ENCODE data around the gene FGF21.
"Not testable (repeated sequence)": the region's sequence is repeated elsewhere in the genome, so short reads cannot be mapped to it uniquely, and the experiment has no call there.

The FGF21 gene

DNA sequence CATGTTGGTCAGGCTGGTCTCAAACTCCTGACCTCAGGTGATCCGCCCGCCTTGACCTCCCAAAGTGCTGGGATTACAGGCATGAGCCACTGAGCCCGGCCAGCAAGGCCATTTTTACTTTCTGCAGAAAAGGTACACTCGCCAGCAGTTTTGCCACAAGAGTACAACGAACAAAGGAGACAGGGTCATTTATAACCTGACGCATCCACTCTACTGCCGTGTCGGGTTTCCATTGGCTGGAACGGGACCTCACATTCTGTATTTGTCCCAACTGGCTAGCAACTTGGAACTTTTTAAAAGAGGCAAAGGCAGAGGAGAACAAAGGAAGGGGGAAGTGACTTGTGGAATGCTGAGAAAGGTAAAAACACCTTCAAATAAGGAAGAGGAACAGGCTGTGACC, 32.0 kb downstream of the FGF21 start:
- DNase-seq (ENCODE audit: low read depth in 2 of 2): not testable (repeated sequence)

DNA sequence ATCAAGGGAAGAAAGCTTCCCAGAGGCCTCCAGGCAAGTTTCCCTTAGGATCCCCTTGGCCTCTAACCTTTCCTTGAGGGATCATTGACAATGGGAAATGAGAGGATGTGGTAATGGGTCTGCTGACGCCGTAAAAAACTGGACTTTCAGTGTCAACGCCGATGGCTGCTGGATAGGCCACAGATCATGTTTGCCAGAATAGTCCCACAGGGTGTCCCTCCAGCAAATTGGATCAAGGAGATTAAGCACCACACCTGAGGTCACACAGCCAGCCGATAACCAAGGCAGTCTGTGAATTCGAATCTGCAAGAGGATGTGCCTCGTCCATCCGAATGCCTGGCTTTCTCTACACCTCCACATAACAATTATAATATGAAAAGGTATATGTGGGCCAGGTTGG, 37.9 kb downstream of the FGF21 start:
- DNase-seq (ENCODE audit: low read depth in 2 of 2): no peak

DNA sequence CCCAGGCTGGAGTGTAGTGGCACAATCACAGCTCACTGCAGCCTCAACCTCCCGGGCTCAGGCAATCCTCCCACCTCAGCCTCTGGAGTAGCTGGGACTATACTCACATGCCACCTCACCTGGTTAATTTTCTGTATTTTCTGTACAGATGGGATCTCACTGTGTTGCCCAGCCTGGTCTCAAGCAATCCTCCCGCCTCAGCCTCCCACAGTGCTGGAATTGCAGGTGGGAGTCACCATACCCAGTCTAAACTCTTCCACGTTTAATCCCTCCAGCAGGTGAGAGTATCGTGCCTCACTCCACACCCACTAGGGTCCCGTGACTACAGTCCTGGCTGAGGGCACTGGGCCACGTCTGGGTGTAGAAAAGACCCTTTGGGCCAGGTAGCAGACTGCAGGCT, 39.0 kb downstream of the FGF21 start:
- no peak for DNase-seq (ENCODE audit: low read depth in 2 of 2)

DNA sequence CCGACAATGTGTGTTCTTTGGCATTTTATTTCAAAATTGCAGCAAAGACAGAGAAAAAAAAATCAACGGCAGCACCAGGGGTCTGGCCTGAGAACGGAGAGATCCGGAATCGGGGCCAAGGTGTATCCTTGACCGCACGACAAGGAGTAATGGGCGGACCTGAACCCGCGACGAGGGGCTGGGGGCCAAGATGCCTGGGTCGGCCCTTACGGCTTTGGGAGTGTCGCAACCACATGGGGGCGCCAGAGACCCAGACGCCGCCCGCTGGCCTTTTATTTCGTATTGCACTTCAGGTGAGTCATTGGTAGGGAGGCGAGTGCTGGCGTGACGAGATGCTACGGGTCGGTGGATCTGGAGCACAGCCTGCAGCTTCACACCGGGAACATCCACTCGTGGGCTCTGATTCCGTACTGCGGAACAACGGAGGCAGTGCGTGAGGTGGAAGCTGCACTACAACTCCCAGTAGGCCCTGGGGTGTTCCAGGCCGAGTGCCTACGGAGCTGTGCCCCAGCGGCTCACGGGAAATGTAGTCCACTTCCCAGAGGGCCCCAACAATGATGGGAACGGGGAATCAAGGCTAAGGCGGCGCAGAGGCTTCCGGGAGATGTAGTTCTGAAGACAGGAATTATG, 39.8 kb downstream of the FGF21 start:
- DNase-seq (ENCODE audit: low read depth in 2 of 2): peak; percentile 62 to 70

DNA sequence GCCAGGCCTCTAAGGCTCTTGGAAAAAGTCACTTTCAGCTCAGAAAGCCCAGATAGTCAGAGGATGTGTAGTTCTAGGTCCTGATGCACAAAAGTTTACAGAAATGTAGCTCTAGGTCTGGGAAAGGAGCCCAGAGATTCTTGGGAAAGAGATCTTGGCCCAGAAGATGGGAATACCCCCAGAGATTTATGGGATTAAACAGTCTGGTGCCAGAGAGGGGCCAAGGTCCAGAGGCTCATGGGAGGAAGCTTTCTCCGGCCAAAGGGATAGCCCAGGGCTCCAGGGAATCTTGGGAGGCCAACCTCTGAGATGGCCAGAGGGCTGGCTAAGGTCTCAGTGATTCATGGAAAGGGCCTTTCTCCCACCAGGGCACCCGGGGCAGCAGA, 40.4 kb downstream of the FGF21 start:
- no peak for DNase-seq (ENCODE audit: low read depth in 2 of 2)

DNA sequence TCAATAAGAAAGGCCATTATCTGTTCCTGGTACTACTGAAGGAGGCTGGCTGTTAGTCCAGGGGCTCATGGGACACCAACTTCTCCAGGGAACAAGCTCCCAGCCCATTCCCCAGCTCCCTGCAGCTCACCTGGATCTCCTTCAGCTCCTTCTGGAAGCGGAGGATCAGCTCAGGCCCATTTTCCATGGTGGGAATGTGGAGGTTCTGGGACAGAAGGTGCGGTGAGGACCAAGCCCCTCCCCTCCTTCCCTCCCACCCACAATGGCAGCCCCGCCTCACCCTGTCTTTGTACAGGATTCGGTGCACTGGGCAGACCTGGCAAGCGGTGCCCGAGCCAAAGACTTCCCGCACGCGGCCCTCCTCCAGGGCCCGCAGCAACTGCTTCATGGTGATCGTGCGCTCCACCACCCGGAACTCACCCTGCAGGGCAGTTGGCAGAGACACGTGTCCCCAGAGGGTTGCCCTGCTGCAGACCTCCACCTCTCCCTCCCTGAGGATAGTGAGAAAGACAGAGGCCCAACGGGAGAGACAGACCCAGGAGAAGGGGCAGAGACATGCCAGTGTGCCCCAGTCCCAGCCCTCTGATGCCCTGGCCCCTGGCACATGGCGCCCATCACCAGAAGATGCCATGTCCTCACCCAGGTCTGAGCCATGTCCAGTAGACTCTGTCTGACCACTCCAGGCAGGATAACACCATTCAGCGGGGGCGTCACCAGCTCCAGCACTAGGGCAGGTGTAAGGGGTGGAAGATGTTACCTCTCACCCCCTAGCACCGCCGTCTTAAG, 41.2 kb downstream of the FGF21 start:
- no peak for DNase-seq (ENCODE audit: low read depth in 2 of 2)

DNA sequence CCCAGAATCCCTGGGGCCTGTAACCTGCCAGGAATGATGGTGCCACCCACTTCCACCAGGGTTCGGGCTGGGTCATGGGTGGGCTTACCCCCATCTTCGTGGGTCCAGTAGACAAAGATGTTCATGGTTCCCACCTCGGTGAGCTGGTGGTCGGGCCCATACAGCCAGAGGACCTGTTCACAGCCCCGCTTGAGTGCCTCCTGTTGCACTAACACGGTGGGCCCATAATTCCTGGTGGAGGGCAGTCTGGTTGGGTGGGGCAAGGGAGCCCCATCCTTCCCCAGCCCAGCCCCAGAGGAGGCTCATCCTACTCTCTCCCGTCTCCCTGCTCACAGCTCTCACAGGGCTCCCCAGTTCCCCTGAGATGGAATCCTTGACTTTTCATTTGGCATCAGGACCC, 41.8 kb downstream of the FGF21 start:
- DNase-seq (ENCODE audit: low read depth in 2 of 2): no peak

DNA sequence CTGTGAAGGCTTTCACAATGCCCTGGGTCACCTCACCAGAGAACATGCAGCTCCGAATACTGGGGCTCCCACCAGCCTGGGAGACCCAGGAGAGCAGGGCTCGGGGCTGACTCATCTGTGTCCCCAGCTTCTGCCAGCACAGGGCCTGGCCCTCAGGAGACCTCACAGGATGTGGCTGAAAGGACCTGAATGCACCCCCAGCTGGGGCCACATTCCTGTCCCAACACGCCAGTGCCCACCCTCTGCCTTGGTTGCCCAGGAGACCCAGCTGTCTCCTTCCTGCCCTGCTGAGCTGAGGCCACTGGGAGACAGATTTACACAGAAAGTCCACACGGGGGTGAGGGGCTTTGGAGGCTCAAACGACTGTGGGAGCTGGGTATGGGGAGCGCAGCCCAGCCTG, 43.6 kb downstream of the FGF21 start:
- no peak for DNase-seq (ENCODE audit: low read depth in 2 of 2)

DNA sequence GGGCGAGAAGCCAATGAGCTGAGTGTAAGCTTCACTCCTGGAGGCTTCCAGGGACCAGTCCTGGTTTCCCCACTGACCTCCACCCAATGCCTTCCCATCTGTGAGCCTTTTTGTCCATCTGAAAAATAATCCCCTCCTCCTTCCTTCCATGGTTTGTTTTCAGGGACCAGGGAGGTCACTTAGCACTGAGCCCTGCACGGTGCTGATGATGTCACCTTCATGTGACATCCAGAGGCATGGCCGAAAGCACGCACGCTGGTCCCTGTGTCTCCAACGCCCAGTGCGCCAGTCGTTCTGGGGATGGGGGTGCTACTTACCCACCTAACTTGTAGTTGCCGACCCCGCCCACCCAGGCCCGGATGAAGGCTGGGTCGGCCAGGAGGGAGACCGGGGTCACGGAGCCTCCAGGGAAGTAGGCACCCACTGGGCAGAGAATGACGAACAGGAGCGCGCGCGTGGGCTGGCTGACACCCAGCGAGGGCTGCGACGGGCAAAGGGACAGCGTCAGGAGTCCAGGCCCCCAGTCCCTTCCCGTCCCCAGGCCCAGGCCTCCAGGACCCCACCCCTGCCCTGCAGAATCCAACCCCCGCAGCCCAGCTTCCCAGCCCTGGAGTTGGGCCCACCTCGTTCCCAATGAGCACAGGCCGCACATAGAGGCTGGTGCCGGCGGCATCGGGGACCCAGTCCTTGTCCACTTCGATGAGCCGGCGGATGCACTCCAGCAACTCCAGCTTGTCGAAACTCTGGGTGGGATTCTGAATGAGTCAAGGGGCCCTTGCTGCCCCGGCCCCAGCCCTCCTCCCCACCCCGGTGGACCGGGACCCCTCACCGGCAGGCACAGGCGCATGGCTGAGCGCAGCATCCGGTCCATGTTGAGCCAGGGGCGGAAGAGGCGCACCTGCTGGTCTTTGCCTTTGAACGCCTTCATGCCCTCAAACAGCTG, 44.3 kb downstream of the FGF21 start:
- DNase-seq (ENCODE audit: low read depth in 2 of 2): no peak

DNA sequence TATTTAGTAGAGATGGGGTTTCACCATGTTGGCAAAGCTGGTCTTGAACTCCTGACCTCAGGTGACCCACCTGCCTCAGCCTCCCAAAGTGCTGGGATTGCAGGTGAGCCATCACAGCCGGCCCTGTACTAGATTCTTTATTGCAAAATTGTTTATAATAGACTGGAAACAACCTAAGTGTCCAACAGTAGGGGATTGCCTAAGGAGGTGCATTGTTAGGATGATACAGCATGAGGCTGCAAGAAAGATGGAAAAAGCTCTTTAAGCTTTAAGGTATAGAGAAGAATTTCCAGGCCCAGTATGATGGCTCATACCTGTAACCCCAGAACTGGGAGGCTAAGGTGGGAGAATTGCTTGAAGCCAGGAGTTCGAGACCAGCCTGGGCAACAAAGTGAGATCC, 47.3 kb downstream of the FGF21 start:
- DNase-seq (ENCODE audit: low read depth in 2 of 2): no peak

DNA sequence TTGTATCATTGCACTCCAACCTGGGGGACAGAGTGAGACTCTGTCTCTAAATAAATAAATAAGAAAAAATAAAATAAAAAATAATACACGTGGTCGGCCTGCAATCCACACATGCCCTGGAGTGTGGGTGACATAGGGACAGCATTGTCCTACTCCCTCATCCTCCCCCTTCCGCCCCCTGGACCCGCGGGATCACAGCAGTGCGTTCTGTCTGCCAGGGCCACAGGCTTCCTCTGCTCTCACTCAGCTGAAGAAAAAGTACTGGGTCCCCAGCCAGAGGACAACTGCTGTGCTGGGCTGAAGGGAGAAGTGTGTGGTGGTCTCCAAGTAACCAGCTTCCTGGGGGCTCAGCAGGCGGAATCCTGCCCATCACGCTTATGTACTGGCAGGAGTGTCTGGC, 49.2 kb downstream of the FGF21 start:
- no peak for DNase-seq (ENCODE audit: low read depth in 2 of 2)

DNA sequence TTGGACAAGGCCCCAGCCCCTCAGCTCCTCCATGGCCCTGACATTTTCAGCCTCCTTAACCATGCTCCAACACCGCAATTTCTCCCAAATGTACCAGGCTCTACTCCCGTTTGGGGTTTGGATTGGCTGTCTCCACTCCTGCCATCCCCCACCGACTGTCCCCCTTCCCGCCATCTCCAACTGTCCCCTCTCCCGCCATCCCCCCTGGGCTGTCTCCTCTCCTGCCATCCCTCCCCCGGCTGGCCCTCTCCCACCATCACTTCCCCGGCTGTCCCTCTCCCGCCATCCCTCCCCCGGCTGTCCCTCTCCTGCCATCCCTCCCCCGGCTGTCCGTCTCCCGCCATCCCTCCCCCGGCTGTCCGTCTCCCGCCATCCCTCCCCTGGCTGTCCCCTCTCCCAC, 50.1 kb downstream of the FGF21 start:
- no peak for DNase-seq (ENCODE audit: low read depth in 2 of 2)

DNA sequence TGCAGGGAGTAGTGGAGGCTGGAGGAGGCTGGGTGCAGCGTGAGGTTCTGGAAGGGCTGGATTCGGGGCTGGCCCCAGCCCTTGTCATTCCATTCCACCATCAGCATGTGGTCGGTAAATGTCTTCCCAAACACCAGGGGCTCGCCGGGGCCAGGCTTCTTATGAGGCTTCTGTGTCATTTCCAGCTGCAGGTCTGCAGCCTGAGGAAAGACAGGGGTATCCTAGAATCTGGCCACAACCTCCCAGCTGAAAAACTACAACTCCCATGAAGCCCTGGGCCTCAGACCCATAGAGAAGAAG, 51.1 kb downstream of the FGF21 start:
- DNase-seq (ENCODE audit: low read depth in 2 of 2): no peak

DNA sequence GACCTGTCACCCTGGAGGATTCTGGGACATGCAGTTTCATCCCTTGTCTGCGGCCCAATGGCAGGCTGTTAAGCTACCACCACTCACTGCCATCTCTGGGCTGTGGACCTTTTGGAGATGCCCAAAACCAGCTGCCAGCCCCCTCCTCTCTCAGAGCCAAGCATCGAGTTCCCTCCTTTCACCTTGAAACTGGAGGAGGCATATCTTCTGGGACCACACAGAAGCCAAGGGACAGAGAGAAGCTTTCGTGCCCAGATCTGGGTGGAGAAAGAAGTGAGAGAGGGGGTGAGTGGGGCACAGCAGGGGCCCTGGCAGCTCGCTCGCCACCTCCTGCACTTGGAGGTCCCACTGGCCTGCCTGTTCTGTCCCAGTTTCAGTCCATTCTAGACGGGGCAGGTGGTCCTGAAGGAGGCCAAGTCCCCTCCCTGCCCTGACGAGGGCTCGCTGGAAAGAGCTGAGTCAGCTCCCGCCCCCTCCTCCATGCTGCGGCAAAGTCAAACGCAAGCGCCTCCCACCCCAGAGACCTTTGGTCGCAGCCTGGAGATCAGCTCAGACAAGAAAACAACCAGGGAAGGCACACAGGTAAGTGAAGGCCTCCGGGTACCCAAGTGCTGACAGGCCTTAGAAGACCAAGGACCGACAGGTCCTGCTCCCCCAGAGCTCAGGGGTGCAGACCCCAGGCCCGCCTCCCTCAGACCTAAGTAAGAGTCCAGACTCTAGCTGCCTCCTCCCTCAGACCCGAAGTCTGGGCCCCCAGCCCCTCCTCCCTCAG, 51.7 kb downstream of the FGF21 start:
- no peak for DNase-seq (ENCODE audit: low read depth in 2 of 2)

DNA sequence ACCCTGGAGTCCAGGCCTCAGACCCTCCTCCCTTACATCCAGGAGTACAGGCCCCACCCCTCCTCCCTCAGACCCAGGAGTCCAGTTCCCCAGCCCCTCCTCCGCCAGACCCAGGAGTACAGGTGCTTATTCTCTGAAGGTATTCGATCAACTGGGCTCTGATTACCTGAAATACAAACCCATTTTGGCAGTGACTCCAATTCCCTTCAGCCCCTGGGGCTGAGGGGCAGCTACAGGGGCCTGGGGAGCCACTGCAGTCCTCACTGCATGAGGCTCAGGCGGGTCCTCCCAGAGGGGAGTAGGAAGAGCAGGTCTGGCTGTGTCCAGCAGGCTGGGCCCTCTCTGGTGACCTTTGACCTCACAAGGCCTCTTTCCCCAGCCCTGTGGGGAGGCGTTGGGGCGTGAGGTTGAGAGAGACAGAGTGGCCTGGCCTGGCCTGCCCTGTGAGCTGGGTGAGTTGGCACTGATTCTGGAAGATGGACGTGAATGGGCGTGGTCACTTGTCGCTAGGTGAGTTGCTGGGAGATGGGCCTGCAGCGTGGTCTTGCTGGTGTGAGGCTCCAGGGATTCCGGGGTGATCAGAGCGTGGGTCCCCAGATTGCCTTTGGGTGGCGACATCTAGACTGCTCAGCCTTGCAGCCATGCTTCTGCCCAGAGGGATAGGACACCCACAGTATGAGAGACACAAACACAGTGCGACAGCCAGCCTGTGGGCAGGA, 52.4 kb downstream of the FGF21 start:
- DNase-seq (ENCODE audit: low read depth in 2 of 2): no peak

Data from stimulated activated CD8-positive, alpha-beta memory T cell treated with anti-CD3 and anti-CD28 coated beads, Interleukin-2, amount 100 ng/mL, for 1 hour (primary cell).